Calu3 (cell line): ENCODE data around the gene TREX2. TPM values are rescaled to one million over a fixed set of nuclear protein-coding genes. Genes with fewer than 3 reads are reported as not detected.

Source experiments
- BruUV-seq: library from RNA; stranded (reverse); fragments of 400-500 nt; replicated peaks from 2 replicates; lab custom pipeline; 2021; lab: Mats Ljungman, UMichigan
- CTCF ChIA-PET: fragments of 300-600 bp; sonication (Branson Sonifier 250); formaldehyde crosslinking; loops from one replicate; lab custom pipeline; 2022; ENCODE audit warnings: antibody characterized with exemption; lab: Charles Lee
- DNase-seq: peaks from one replicate; pipeline ENCODE4 v3.0.0; 2022
- H3K27ac Mint-ChIP-seq: one replicate; pipeline ENCODE4 v1.8.0; 2022; ENCODE audit warnings: mixed read lengths; ENCODE audit not compliant: unreplicated experiment
- H3K27me3 Mint-ChIP-seq: one replicate; pipeline ENCODE4 v1.8.0; 2022; ENCODE audit warnings: mixed read lengths; ENCODE audit not compliant: unreplicated experiment
- H3K36me3 Mint-ChIP-seq: one replicate; pipeline ENCODE4 v1.8.0; 2022; ENCODE audit warnings: mild to moderate bottlenecking, moderate library complexity, mixed read lengths; ENCODE audit not compliant: insufficient read depth, unreplicated experiment
- H3K4me1 Mint-ChIP-seq: one replicate; pipeline ENCODE4 v1.8.0; 2022; ENCODE audit warnings: mild to moderate bottlenecking, low read depth, mixed read lengths; ENCODE audit not compliant: unreplicated experiment
- H3K4me3 Mint-ChIP-seq: one replicate; pipeline ENCODE4 v1.8.0; 2022; ENCODE audit warnings: mild to moderate bottlenecking, low read depth, moderate library complexity, mixed read lengths; ENCODE audit not compliant: unreplicated experiment
- H3K9me3 Mint-ChIP-seq: one replicate; pipeline ENCODE4 v1.8.0; 2022; ENCODE audit warnings: low read depth, mixed read lengths; ENCODE audit not compliant: unreplicated experiment
- intact Hi-C: fragments of 100-400 bp; cut with micrococcal nuclease; formaldehyde crosslinking; loops from one replicate; pipeline ENCODE4 v1.10.0; 2022; ENCODE audit not compliant: unreplicated experiment
- total RNA-seq: library from RNA; stranded (reverse); gene quantifications from 2 replicates; pipeline ENCODE4 v1.2.3, GENCODE V29; 2022
- TF ChIP-seq, protein P1 (sequence below): fragments of 200-600 bp; IDR thresholded peaks from one replicate; pipeline ENCODE4 v1.8.0; 2022; ENCODE audit warnings: antibody characterized with exemption; ENCODE audit not compliant: unreplicated experiment

The TREX2 gene
- total RNA-seq, 1 experiment from 2014 or later, result 2.0 TPM

DNA sequence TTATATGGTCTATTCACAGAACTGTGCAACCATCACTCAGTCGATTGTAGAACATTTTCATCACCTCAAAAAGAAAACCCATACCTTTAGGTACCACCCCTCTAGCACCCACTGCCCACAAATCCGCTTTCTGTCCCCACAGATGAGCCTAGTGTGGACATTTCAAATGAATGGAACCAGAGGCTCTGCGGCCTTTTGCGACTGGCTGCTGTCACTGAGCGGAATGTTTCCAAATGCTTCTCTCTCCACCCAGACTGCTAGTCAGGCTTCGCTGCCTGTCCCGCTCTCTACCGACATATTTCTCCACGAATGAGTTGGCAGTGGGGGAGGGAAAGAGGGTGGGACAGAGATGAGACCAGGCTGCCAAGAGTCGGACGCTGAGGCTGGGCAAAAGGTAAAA is 47.2 kb upstream of the TREX2 start:
- Mint-ChIP-seq H3K4me3 (no peak overlapping the region), H3K36me3 (no peaks in the 10 kb centered on the region), H3K9me3 (no peaks in the 10 kb centered on the region), H3K27me3 (peaks cover 32% of the 10 kb centered on the region), H3K27ac (no peak overlapping the region), H3K4me1 (no peaks in the 10 kb centered on the region)
- intact Hi-C loops, result no loop called here
- TF ChIP-seq, protein P1, sequence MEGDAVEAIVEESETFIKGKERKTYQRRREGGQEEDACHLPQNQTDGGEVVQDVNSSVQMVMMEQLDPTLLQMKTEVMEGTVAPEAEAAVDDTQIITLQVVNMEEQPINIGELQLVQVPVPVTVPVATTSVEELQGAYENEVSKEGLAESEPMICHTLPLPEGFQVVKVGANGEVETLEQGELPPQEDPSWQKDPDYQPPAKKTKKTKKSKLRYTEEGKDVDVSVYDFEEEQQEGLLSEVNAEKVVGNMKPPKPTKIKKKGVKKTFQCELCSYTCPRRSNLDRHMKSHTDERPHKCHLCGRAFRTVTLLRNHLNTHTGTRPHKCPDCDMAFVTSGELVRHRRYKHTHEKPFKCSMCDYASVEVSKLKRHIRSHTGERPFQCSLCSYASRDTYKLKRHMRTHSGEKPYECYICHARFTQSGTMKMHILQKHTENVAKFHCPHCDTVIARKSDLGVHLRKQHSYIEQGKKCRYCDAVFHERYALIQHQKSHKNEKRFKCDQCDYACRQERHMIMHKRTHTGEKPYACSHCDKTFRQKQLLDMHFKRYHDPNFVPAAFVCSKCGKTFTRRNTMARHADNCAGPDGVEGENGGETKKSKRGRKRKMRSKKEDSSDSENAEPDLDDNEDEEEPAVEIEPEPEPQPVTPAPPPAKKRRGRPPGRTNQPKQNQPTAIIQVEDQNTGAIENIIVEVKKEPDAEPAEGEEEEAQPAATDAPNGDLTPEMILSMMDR, result no peak
- CTCF ChIA-PET, result no interaction called here
- no TSS peak for BruUV-seq
- DNase-seq, result no peak

GRCh38 chrX:153492543-153492942 is 46.7 kb upstream of the TREX2 start:
- Mint-ChIP-seq H3K9me3 (no peaks in the 10 kb centered on the region), H3K4me1 (no peaks in the 10 kb centered on the region), H3K36me3 (no peaks in the 10 kb centered on the region), H3K4me3 (no peak overlapping the region), H3K27ac (no peak overlapping the region), H3K27me3 (peaks cover 32% of the 10 kb centered on the region)
- no peak for DNase-seq
- CTCF ChIA-PET, result no interaction called here
- intact Hi-C loops, result no loop called here
- BruUV-seq, result no TSS peak
- TF ChIP-seq, protein P1, result no peak

DNA sequence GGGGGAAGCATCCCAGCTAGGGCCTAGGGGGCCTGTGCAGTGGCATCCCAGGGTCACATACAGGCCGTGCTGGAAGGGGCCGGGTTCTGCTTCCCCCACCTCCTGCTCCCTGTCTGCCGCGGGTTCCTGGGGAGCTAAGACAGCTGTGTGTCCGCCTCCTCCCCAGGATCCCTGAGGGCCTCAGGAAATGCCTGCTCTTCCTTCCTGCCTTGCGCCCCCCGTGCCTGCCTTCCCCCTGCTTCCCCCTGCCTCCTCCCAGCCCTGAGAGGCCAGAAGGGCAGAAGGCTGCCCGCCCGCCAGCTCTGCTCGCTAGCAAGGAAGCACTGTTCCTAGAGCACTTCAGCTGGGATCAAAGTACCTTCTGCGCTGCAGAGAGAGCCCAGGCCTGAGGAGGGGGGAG is 46.1 kb upstream of the TREX2 start:
- Mint-ChIP-seq H3K9me3 (no peaks in the 10 kb centered on the region), H3K4me1 (no peaks in the 10 kb centered on the region), H3K4me3 (no peak overlapping the region), H3K36me3 (no peaks in the 10 kb centered on the region), H3K27ac (no peak overlapping the region), H3K27me3 (peaks cover 32% of the 10 kb centered on the region)
- CTCF ChIA-PET, result no interaction called here
- no peak for DNase-seq
- intact Hi-C loops, result no loop called here
- no TSS peak for BruUV-seq
- TF ChIP-seq, protein P1, result no peak

GRCh38 chrX:153491351-153491914 is 45.6 kb upstream of the TREX2 start:
- no peaks in the 10 kb centered on the region for H3K9me3 Mint-ChIP-seq
- no peak for DNase-seq
- H3K36me3 Mint-ChIP-seq, result no peaks in the 10 kb centered on the region
- no peaks in the 10 kb centered on the region for H3K4me1 Mint-ChIP-seq
- H3K27ac Mint-ChIP-seq, result no peak overlapping the region
- intact Hi-C loops, result no loop called here
- TF ChIP-seq, protein P1, result no peak
- H3K4me3 Mint-ChIP-seq, result no peak overlapping the region
- no TSS peak for BruUV-seq
- H3K27me3 Mint-ChIP-seq, result peaks cover 32% of the 10 kb centered on the region
- CTCF ChIA-PET, result no interaction called here
